ENCODE results near the gene NEK1. TPM values are rescaled to one million over a fixed set of nuclear protein-coding genes. Genes with fewer than 3 reads are reported as not detected.
"Not testable (repeated sequence)": the region's sequence is repeated elsewhere in the genome, so short reads cannot be mapped to it uniquely, and the experiment has no call there.

NEK1 gene
- total RNA-seq, 1 donor from 2014 or later = 9.1 TPM

DNA sequence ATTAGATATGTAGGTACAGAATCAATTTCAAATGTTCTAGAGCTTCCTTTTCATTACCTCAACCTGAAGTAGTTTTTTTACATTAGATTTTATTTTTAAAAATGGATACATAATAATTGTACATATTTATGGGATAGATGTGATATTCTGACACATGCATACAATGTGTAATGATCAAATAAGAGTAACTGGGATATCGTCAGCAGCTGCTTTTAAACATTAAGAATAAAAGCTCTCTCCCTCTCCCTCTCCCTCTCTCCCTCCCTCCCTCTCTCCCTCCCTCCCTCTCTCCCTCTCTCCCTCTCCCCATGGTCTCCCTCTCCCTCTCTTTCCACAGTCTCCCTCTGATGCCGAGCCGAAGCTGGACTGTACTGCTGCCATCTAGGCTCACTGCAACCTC lies 43.2 kb downstream of the NEK1 start:
- H3K4me1 Mint-ChIP-seq (ENCODE audit: low read depth); H3K4me3 Mint-ChIP-seq; H3K27ac Mint-ChIP-seq; H3K27me3 Mint-ChIP-seq (ENCODE audit: insufficient read depth); DNase-seq (ENCODE audit: low spot score); H3K9me3 Mint-ChIP-seq: not testable (repeated sequence)
- peaks cover 16% of the 10 kb centered on the region for H3K36me3 Mint-ChIP-seq (ENCODE audit: low read depth)
- intact Hi-C loops (cut with micrococcal nuclease) = loop anchor here (5.0 kb wide), 1 partner anchor 557 kb away; the partner anchor contains the start of gene CBR4

GRCh38 chr4:169567916-169568315 lies 44.5 kb downstream of the NEK1 start:
- H3K4me1 Mint-ChIP-seq (ENCODE audit: low read depth) = peaks cover 9% of the 10 kb centered on the region
- no peak for DNase-seq (ENCODE audit: low spot score)
- intact Hi-C loops (cut with micrococcal nuclease) = loop anchor here (5.0 kb wide), 1 partner anchor 556 kb away; the partner anchor contains the start of gene CBR4
- H3K4me3 Mint-ChIP-seq = no peak overlapping the region
- H3K27ac Mint-ChIP-seq = no peak overlapping the region
- H3K36me3 Mint-ChIP-seq (ENCODE audit: low read depth) = peaks cover 11% of the 10 kb centered on the region
- no peaks in the 10 kb centered on the region for H3K27me3 Mint-ChIP-seq (ENCODE audit: insufficient read depth)
- H3K9me3 Mint-ChIP-seq = no peaks in the 10 kb centered on the region

- intact Hi-C loops (cut with micrococcal nuclease) = loop anchor here (1.0 to 5.0 kb wide), 2 partner anchors 554 to 643 kb away; partner anchors contain the start of gene CBR4
These were observed 46.2 kb downstream of the NEK1 start for GRCh38 chr4:169566021-169566818.

DNA sequence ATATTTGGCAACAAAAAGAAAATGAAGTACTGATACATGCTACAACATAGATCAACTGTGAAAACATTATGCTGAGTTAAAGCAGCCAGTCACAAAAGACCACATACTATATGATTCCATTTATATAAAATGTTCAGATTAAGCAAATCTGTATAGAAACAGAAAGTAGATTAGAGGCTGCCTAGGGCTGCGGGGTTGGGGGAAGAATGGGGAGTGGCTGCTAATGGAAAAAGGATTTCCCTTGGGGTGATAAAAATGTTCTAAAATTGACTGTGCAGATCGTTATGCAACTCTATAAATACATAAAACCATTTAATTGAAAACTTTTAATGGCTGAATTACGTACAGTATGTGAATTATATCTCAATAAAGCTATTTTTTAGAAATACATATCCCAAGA lies 46.8 kb downstream of the NEK1 start:
- peaks cover 9% of the 10 kb centered on the region for H3K4me1 Mint-ChIP-seq (ENCODE audit: low read depth)
- peaks cover 10% of the 10 kb centered on the region for H3K36me3 Mint-ChIP-seq (ENCODE audit: low read depth)
- no peaks in the 10 kb centered on the region for H3K27me3 Mint-ChIP-seq (ENCODE audit: insufficient read depth)
- no peak overlapping the region for H3K4me3 Mint-ChIP-seq
- no peak for DNase-seq (ENCODE audit: low spot score)
- intact Hi-C loops (cut with micrococcal nuclease) = loop anchor here (1.0 to 5.0 kb wide), 2 partner anchors 553 to 642 kb away; partner anchors contain the start of gene CBR4
- no peaks in the 10 kb centered on the region for H3K9me3 Mint-ChIP-seq
- H3K27ac Mint-ChIP-seq = no peak overlapping the region

More at GRCh38 chr4:169566021-169566818, 46.2 kb downstream of the NEK1 start:
- Mint-ChIP-seq H3K4me3 (no peak overlapping the region), H3K9me3 (no peaks in the 10 kb centered on the region), H3K4me1 (ENCODE audit: low read depth) (peaks cover 9% of the 10 kb centered on the region), H3K27ac (no peak overlapping the region), H3K27me3 (ENCODE audit: insufficient read depth) (no peaks in the 10 kb centered on the region), H3K36me3 (ENCODE audit: low read depth) (peaks cover 8% of the 10 kb centered on the region)
- DNase-seq (ENCODE audit: low spot score) = no peak

- Mint-ChIP-seq H3K36me3 (ENCODE audit: low read depth) (peaks cover 34% of the 10 kb centered on the region), H3K27me3 (ENCODE audit: insufficient read depth) (no peaks in the 10 kb centered on the region), H3K4me3 (no peak overlapping the region), H3K27ac (no peak overlapping the region), H3K4me1 (ENCODE audit: low read depth) (no peaks in the 10 kb centered on the region), H3K9me3 (peaks cover 5% of the 10 kb centered on the region)
- no peak for DNase-seq (ENCODE audit: low spot score)
- intact Hi-C loops (cut with micrococcal nuclease) = no loop called here
These were observed 55.2 kb downstream of the NEK1 start for GRCh38 chr4:169557061-169557636.

GRCh38 chr4:169546548-169546947 lies 65.8 kb downstream of the NEK1 start:
- H3K9me3 Mint-ChIP-seq = peaks cover 53% of the 10 kb centered on the region
- H3K27me3 Mint-ChIP-seq (ENCODE audit: insufficient read depth); intact Hi-C loops (cut with micrococcal nuclease): not testable (repeated sequence)

DNA sequence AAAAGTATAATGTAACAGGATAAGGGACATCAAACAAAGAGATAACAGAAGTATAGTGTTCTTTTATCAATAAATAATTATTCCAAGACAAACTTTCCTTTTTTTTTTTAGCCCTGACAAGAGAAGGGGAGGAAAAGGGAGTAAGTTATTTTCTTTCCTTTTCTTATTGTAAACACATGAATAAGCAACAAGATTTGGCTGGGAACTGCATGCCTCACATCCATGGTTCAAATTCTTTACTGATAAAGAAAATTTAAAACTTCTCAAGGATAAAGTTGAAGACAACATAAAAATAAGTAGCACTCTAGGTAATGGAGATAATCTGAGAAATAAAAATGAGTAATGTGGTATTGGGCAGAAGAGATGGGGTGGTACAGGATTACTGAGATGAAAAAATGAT lies 71.6 kb downstream of the NEK1 start:
- no peak overlapping the region for H3K27ac Mint-ChIP-seq
- no peak overlapping the region for H3K4me3 Mint-ChIP-seq
- no peaks in the 10 kb centered on the region for H3K27me3 Mint-ChIP-seq (ENCODE audit: insufficient read depth)

More at GRCh38 chr4:169546548-169546947, 65.8 kb downstream of the NEK1 start:
- not testable (repeated sequence) for H3K27ac Mint-ChIP-seq; H3K4me1 Mint-ChIP-seq (ENCODE audit: low read depth); H3K4me3 Mint-ChIP-seq; DNase-seq (ENCODE audit: low spot score)
- H3K36me3 Mint-ChIP-seq (ENCODE audit: low read depth) = peaks cover 19% of the 10 kb centered on the region

GRCh38 chr4:169530048-169530447 lies 82.3 kb downstream of the NEK1 start:
- Mint-ChIP-seq H3K36me3 (ENCODE audit: low read depth) (peaks cover 16% of the 10 kb centered on the region), H3K4me1 (ENCODE audit: low read depth) (no peaks in the 10 kb centered on the region), H3K9me3 (no peaks in the 10 kb centered on the region), H3K27me3 (ENCODE audit: insufficient read depth) (no peaks in the 10 kb centered on the region), H3K4me3 (no peak overlapping the region), H3K27ac (no peak overlapping the region)
- DNase-seq (ENCODE audit: low spot score) = no peak
- intact Hi-C loops (cut with micrococcal nuclease) = no loop called here

More for the DNA sequence above, 71.6 kb downstream of the NEK1 start:
- H3K4me1 Mint-ChIP-seq (ENCODE audit: low read depth) = no peaks in the 10 kb centered on the region
- DNase-seq (ENCODE audit: low spot score) = no peak
- H3K36me3 Mint-ChIP-seq (ENCODE audit: low read depth) = peaks cover 3% of the 10 kb centered on the region
- intact Hi-C loops (cut with micrococcal nuclease) = no loop called here
- peaks cover 30% of the 10 kb centered on the region for H3K9me3 Mint-ChIP-seq

GRCh38 chr4:169523796-169524195 lies 88.6 kb downstream of the NEK1 start:
- H3K36me3 Mint-ChIP-seq (ENCODE audit: low read depth) = peaks cover 13% of the 10 kb centered on the region
- DNase-seq (ENCODE audit: low spot score) = no peak

DNA sequence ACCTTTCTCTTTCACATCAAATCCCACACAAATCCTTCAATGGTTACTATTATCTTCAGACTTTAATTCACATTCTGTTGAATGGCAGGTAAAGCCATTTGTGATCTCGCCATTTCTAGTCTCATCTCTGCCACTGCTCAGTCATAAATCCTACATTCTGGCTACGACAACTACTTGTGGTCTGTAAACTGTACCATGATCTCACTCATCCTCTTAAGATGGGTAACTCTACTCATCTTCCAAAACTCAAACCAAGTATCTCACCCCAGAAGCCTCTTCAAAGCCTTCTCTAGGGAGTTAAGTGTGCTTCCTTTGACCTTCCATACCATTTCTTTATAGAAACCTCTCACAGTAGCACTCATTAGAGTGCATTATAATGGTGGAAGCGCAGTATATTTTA lies 101.8 kb downstream of the NEK1 start:
- DNase-seq (ENCODE audit: low spot score) = no peak
- H3K27ac Mint-ChIP-seq = no peak overlapping the region
- H3K9me3 Mint-ChIP-seq = no peaks in the 10 kb centered on the region
- no peaks in the 10 kb centered on the region for H3K27me3 Mint-ChIP-seq (ENCODE audit: insufficient read depth)
- H3K4me1 Mint-ChIP-seq (ENCODE audit: low read depth) = no peaks in the 10 kb centered on the region
- intact Hi-C loops (cut with micrococcal nuclease) = no loop called here
- H3K4me3 Mint-ChIP-seq = no peak overlapping the region
- H3K36me3 Mint-ChIP-seq (ENCODE audit: low read depth) = peaks cover 1% of the 10 kb centered on the region

More at GRCh38 chr4:169523796-169524195, 88.6 kb downstream of the NEK1 start:
- Mint-ChIP-seq H3K4me1 (ENCODE audit: low read depth) (no peaks in the 10 kb centered on the region), H3K27ac (no peak overlapping the region), H3K27me3 (ENCODE audit: insufficient read depth) (no peaks in the 10 kb centered on the region), H3K4me3 (no peak overlapping the region), H3K9me3 (peaks cover 21% of the 10 kb centered on the region)
- intact Hi-C loops (cut with micrococcal nuclease) = no loop called here

- DNase-seq (ENCODE audit: low spot score) = no peak
- Mint-ChIP-seq H3K4me3 (no peak overlapping the region), H3K36me3 (ENCODE audit: low read depth) (peaks cover 15% of the 10 kb centered on the region), H3K27ac (no peak overlapping the region), H3K27me3 (ENCODE audit: insufficient read depth) (no peaks in the 10 kb centered on the region), H3K9me3 (peaks cover 8% of the 10 kb centered on the region), H3K4me1 (ENCODE audit: low read depth) (no peaks in the 10 kb centered on the region)
- intact Hi-C loops (cut with micrococcal nuclease) = no loop called here
These were observed 105.5 kb downstream of the NEK1 start for GRCh38 chr4:169506903-169507302.

DNA sequence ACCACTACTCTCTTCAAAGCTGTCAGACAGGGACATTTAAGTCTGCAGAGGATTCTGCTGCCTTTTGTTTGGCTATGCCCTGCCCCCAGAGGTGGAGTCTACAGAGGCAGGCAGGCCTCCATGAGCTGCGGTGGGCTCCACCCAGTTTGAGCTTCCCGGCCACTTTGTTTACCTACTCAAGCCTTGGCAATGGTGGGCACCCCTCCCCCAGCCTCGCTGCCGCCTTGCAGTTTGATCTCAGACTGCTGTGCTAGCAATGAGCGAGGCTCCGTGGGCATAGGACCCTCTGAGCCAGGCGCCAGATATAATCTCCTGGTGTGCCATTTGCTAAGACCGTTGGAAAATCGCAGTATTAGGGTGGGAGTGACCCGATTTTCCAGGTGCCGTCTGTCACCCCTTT lies 112.5 kb downstream of the NEK1 start:
- intact Hi-C loops (cut with micrococcal nuclease); H3K27me3 Mint-ChIP-seq (ENCODE audit: insufficient read depth); H3K27ac Mint-ChIP-seq; H3K4me3 Mint-ChIP-seq; H3K4me1 Mint-ChIP-seq (ENCODE audit: low read depth); DNase-seq (ENCODE audit: low spot score): not testable (repeated sequence)
- H3K9me3 Mint-ChIP-seq = peaks cover 25% of the 10 kb centered on the region
- H3K36me3 Mint-ChIP-seq (ENCODE audit: low read depth) = peaks cover 27% of the 10 kb centered on the region

GRCh38 chr4:169494234-169494633 lies 118.1 kb downstream of the NEK1 start:
- H3K9me3 Mint-ChIP-seq; intact Hi-C loops (cut with micrococcal nuclease); H3K4me3 Mint-ChIP-seq; H3K4me1 Mint-ChIP-seq (ENCODE audit: low read depth); H3K27me3 Mint-ChIP-seq (ENCODE audit: insufficient read depth); H3K36me3 Mint-ChIP-seq (ENCODE audit: low read depth); H3K27ac Mint-ChIP-seq; DNase-seq (ENCODE audit: low spot score): not testable (repeated sequence)

Data from activated T-helper 1 cell treated with anti-CD3 and anti-CD28 coated beads, Interleukin-12 subunit alpha, Interleukin-12 subunit beta, Interleukin-2, Interleukin-4 antibody, amounts not matched to agents 30 ng/mL and 10 ng/mL and 1 ng/mL, durations not matched to agents 14 hours and 24 hours and 36 hours (primary cell).